HepG2 (cell line): ENCODE measurements around the gene HK3. TPM values are rescaled to one million over a fixed set of nuclear protein-coding genes. Genes with fewer than 3 reads are reported as not detected.

Experiments used
- ATAC-seq: fragments of 200-7000 bp; cut with Tn5 transposase; 3 replicates; pipeline ENCODE4 v1.9.1; 2020; ENCODE audit warnings: mild to moderate bottlenecking, moderate library complexity
- BruUV-seq: library from RNA; stranded (reverse); fragments of 400-500 nt; replicated peaks from 2 replicates; lab custom pipeline; 2021; lab: Mats Ljungman, UMichigan
- CTCF ChIA-PET: fragments of 300-600 bp; formaldehyde crosslinking; extraction: SDS; loops from one replicate; lab custom pipeline; 2021; ENCODE audit warnings: low total read pairs, inconsistent platforms, low intra/inter-chr PET ratio; lab: Yijun Ruan, JAX
- POLR2A ChIA-PET: fragments of 350-600 bp; sonication (Branson Sonifier 250); formaldehyde crosslinking; loops from one replicate; lab custom pipeline; 2020; ENCODE audit warnings: antibody characterized with exemption, inconsistent platforms; lab: Yijun Ruan, JAX
- DNase-seq: peaks from one replicate; pipeline ENCODE4 v3.0.0-alpha.2; 2015; ENCODE audit warnings: low spot score
- FAIRE-seq: peaks from 3 replicates; lab custom pipeline; 2011; peaks lifted over from hg19 to GRCh38; lab: Jason Lieb, UNC
- H2AFZ ChIP-seq: one replicate; pipeline ENCODE4 v1.6.1; 2011; ENCODE audit warnings: low read length, inconsistent platforms
- H3K27ac ChIP-seq: fragments of 300-600 bp; 3 replicates; pipeline ENCODE4 v1.8.0; 2011; ENCODE audit warnings: mixed run types, mild to moderate bottlenecking, mixed read lengths, low read length, inconsistent platforms; ENCODE audit not compliant: insufficient read depth; ENCODE audit errors: extremely low read length
- H3K27me3 ChIP-seq, 2 experiments: fragments of 200-600 bp in 1 of 2; 2 replicates in 1 of 2; 3 replicates in 1 of 2; pipeline versions ENCODE4 v1.6.0 to v1.8.0; 2011; ENCODE audit warnings: low read length in 2 of 2, mild to moderate bottlenecking in 2 of 2, moderate library complexity in 2 of 2, inconsistent platforms in 1 of 2; ENCODE audit not compliant: insufficient read depth in 2 of 2, control insufficient read depth in 1 of 2
- H3K36me3 ChIP-seq, 2 experiments: fragments of 200-600 bp in 1 of 2; replicated peaks in 1 of 2; 2 replicates in 1 of 2; 3 replicates in 1 of 2; pipeline versions ENCODE4 v1.5.1 to v1.8.0; 2011; ENCODE audit warnings: low read length in 2 of 2, inconsistent platforms in 1 of 2; ENCODE audit not compliant: insufficient read depth in 2 of 2, control insufficient read depth in 1 of 2
- H3K4me1 ChIP-seq: 2 replicates; pipeline ENCODE4 v1.5.1; 2012; ENCODE audit warnings: low read length, inconsistent platforms; ENCODE audit not compliant: insufficient read depth
- H3K4me2 ChIP-seq: 2 replicates; pipeline ENCODE4 v1.6.0; 2011; ENCODE audit warnings: low read depth, low read length, inconsistent platforms
- H3K4me3 ChIP-seq, 3 experiments: fragments of 200-600 bp in 1 of 3; sonication (generic), shearing (Covaris generic) in 1 of 3; replicated peaks in 1 of 3; 2 replicates each; pipeline ENCODE4 v1.5.1; 2011 to 2016; ENCODE audit warnings: low read length in 3 of 3, inconsistent platforms in 2 of 3, low read depth in 2 of 3, mild to moderate bottlenecking in 2 of 3, control low read depth in 1 of 3, mixed read lengths in 1 of 3; ENCODE audit not compliant: insufficient read depth in 1 of 3
- H3K79me2 ChIP-seq: one replicate; pipeline ENCODE4 v1.6.1; 2011; ENCODE audit warnings: low read length, inconsistent platforms; ENCODE audit not compliant: insufficient read depth
- H3K9ac ChIP-seq: 2 replicates; pipeline ENCODE4 v1.6.0; 2011; ENCODE audit warnings: mild to moderate bottlenecking, low read depth, low read length, inconsistent platforms; ENCODE audit not compliant: insufficient read depth
- H3K9me3 ChIP-seq: 2 replicates; pipeline ENCODE4 v1.5.1; 2012; ENCODE audit warnings: mild to moderate bottlenecking, low read length
- H4K20me1 ChIP-seq: 2 replicates; pipeline ENCODE4 v1.6.0; 2011; ENCODE audit warnings: inconsistent platforms, mild to moderate bottlenecking, low read length, moderate library complexity; ENCODE audit not compliant: insufficient read depth
- ARID5B ChIP-seq: IDR thresholded peaks from 2 replicates; pipeline ENCODE4 v1.4.0; 2020; ENCODE audit warnings: mild to moderate bottlenecking, missing genetic modification reagents
- BRCA1 ChIP-seq: sonication (generic); formaldehyde crosslinking; IDR thresholded peaks from 2 replicates; pipeline ENCODE4 v1.4.0; 2020; ENCODE audit warnings: missing genetic modification reagents
- DZIP1 ChIP-seq: sonication (generic); formaldehyde crosslinking; IDR thresholded peaks from 2 replicates; pipeline ENCODE4 v1.5.0; 2020; ENCODE audit warnings: mild to moderate bottlenecking, missing genetic modification reagents
- ZNF225 ChIP-seq: sonication (generic); formaldehyde crosslinking; IDR thresholded peaks from 2 replicates; pipeline ENCODE4 v1.4.0; 2020; ENCODE audit warnings: mild to moderate bottlenecking, missing genetic modification reagents
- ZNF678 ChIP-seq: sonication (generic); formaldehyde crosslinking; IDR thresholded peaks from 2 replicates; pipeline ENCODE4 v1.4.0; 2020; ENCODE audit warnings: mild to moderate bottlenecking, missing genetic modification reagents
- ZNF687 ChIP-seq: sonication (generic); formaldehyde crosslinking; IDR thresholded peaks from 2 replicates; pipeline ENCODE4 v1.5.1; 2020; ENCODE audit warnings: mild to moderate bottlenecking, missing genetic modification reagents, moderate library complexity
- WGBS: methylation state at CpG from one replicate; pipeline ENCODE4 v1.1.6; 2017; ENCODE audit warnings: low lambda C conversion rate; 5-methylcytosine and 5-hydroxymethylcytosine counted together
- in situ Hi-C: cut with HindIII; loops from 2 replicates; pipeline ENCODE4 v1.10.0; 2017; ENCODE audit warnings: low pct_unique_long_range_greater_than_20kb; ENCODE audit not compliant: extremely low pct_ligation_motif_present
- intact Hi-C: fragments of 100-400 bp; cut with micrococcal nuclease; formaldehyde crosslinking; loops from one replicate; pipeline ENCODE4 v1.10.0; 2022; ENCODE audit not compliant: unreplicated experiment
- polyA plus RNA-seq, 8 experiments: library from polyadenylated mRNA; depleted of rRNA in 3 of 8; stranded (reverse) in 7 of 8; unstranded in 1 of 8; fragments of >200 nt; fragmentation: Illumina TruSeq in 4 of 8; extraction: Trizol in 4 of 8; gene quantifications; 2 replicates each; pipeline versions ENCODE4 v1.2.1 to v1.2.3, GENCODE V29; 2011 to 2016; ENCODE audit warnings: low read depth in 4 of 8, missing spikeins in 1 of 8, mixed read lengths in 1 of 8; ENCODE audit not compliant: insufficient read depth in 1 of 8
- total RNA-seq, 5 experiments: library from RNA; depleted of rRNA; stranded (reverse); fragments of >200 nt; fragmentation: Illumina TruSeq; extraction: Trizol; gene quantifications; 2 replicates each; pipeline ENCODE4 v1.2.3, GENCODE V29; 2016; ENCODE audit warnings: low read depth in 1 of 5

Gene HK3
- total and polyA plus RNA-seq, 2 of the 13 experiments (the other 11 are each of a cell fraction or from before 2014, with no cell fraction given), result not detected

- no peak for TF ChIP-seq ARID5B (CRISPR knock-in tag)
Measured at GRCh38 chr5:176880366-176881020, 18.7 kb downstream of the HK3 start (continued).

- Histone ChIP-seq H3K36me3 (no peaks in the 10 kb centered on the region), H3K4me2 (no peak overlapping the region; the same call in 1 of the 2 replicates), H3K4me3 (no peak overlapping the region), H3K9ac (no peak overlapping the region), H3K79me2 (no peaks in the 10 kb centered on the region), H2AFZ (no peak overlapping the region), H3K9me3 (no peaks in the 10 kb centered on the region), H4K20me1 (no peaks in the 10 kb centered on the region), H3K4me1 (peaks cover 8% of the 10 kb centered on the region; the same call in 1 of the 2 replicates), H3K27me3 (peaks cover 28 to 91% of the 10 kb centered on the region in 2 experiments), H3K27ac (no peak overlapping the region)
- no TSS peak for BruUV-seq
- ATAC-seq (peak; percentile 20), DNase-seq (no peak), FAIRE-seq (no peak)
- TF ChIP-seq ZNF225 (CRISPR knock-in tag), result no peak
- no peak for TF ChIP-seq ZNF678 (CRISPR knock-in tag)
- TF ChIP-seq DZIP1, result no peak
- TF ChIP-seq BRCA1 (CRISPR knock-in tag), result no peak
- peak; percentile 25; the same call in 1 of the 2 replicates for TF ChIP-seq ZNF687 (CRISPR knock-in tag)
- intact Hi-C loops, result no loop called here
- ChIA-PET CTCF (no interaction called here), POLR2A (no interaction called here)
- WGBS, result 62% methylated on average over 3 of the region's 23 CpGs
- in situ Hi-C loops, result no loop called here
Measured at GRCh38 chr5:176879663-176880361, 19.3 kb downstream of the HK3 start.
